Activated T-cell treated with anti-CD3 and anti-CD28 coated beads, Interleukin-2, amount 50 U/mL, for 4 hours (primary cell): ENCODE data around the gene CCL20. TPM values are rescaled to one million over a fixed set of nuclear protein-coding genes. Genes with fewer than 3 reads are reported as not detected.

Source experiments
- ATAC-seq, 2 donors: fragments of 200-7000 bp; cut with Tn5 transposase; one replicate each; pipeline ENCODE4 v1.10.0; 2021
- DNase-seq: peaks from one replicate; pipeline ENCODE4 v3.0.0-alpha.2; 2020
- H3K27me3 Mint-ChIP-seq: one replicate; pipeline ENCODE4 v1.8.0; 2021; ENCODE audit warnings: low read depth, mixed read lengths
- H3K36me3 Mint-ChIP-seq: one replicate; pipeline ENCODE4 v1.8.0; 2022; ENCODE audit warnings: mixed read lengths; ENCODE audit not compliant: insufficient read depth
- H3K4me1 Mint-ChIP-seq: one replicate; pipeline ENCODE4 v1.8.0; 2021; ENCODE audit warnings: low read depth, mixed read lengths
- H3K4me3 Mint-ChIP-seq: one replicate; pipeline ENCODE4 v1.8.0; 2021; ENCODE audit warnings: mild to moderate bottlenecking, moderate library complexity, mixed read lengths
- H3K9me3 Mint-ChIP-seq: one replicate; pipeline ENCODE4 v1.8.0; 2021; ENCODE audit warnings: mixed read lengths
- total RNA-seq, 3 donors: library from RNA; stranded (reverse); gene quantifications; one replicate each; pipeline ENCODE4 v1.2.1, GENCODE V29; 2021

The CCL20 gene
- total RNA-seq, 3 donors from 2014 or later: 23.1 to 141 (median 105) TPM

GRCh38 chr2:227817850-227818674, 4.4 kb downstream of the CCL20 start:
- H3K27me3 Mint-ChIP-seq: no peaks in the 10 kb centered on the region

GRCh38 chr2:227818675-227819397, 5.2 kb downstream of the CCL20 start:
- no peaks in the 10 kb centered on the region for H3K27me3 Mint-ChIP-seq
- no peak for DNase-seq

More at GRCh38 chr2:227817850-227818674, 4.4 kb downstream of the CCL20 start:
- H3K36me3 Mint-ChIP-seq: peaks cover 3% of the 10 kb centered on the region
- peak overlapping the region; percentile 64 for H3K4me3 Mint-ChIP-seq
- peaks cover 5% of the 10 kb centered on the region for H3K9me3 Mint-ChIP-seq
- H3K4me1 Mint-ChIP-seq: peaks cover 24% of the 10 kb centered on the region
- ATAC-seq: peak; percentile 80 to 83
- DNase-seq: peak; percentile 55

GRCh38 chr2:227819398-227819697, 5.7 kb downstream of the CCL20 start:
- no peaks in the 10 kb centered on the region for H3K27me3 Mint-ChIP-seq
- H3K4me1 Mint-ChIP-seq: peaks cover 23% of the 10 kb centered on the region
- H3K9me3 Mint-ChIP-seq: peaks cover 5% of the 10 kb centered on the region
- ATAC-seq (no peak), DNase-seq (no peak)
- H3K36me3 Mint-ChIP-seq: no peaks in the 10 kb centered on the region
- H3K4me3 Mint-ChIP-seq: no peak overlapping the region

More at GRCh38 chr2:227818675-227819397, 5.2 kb downstream of the CCL20 start:
- Mint-ChIP-seq H3K9me3 (peaks cover 5% of the 10 kb centered on the region), H3K4me1 (peaks cover 23% of the 10 kb centered on the region), H3K36me3 (peaks cover 2% of the 10 kb centered on the region), H3K4me3 (peak overlapping the region; percentile 9)
- ATAC-seq: peak; percentile 13 to 35

GRCh38 chr2:227821043-227821942, 7.7 kb downstream of the CCL20 start:
- DNase-seq (no peak), ATAC-seq (no peak)
- H3K4me1 Mint-ChIP-seq: peaks cover 27% of the 10 kb centered on the region
- peaks cover 5% of the 10 kb centered on the region for H3K9me3 Mint-ChIP-seq
- H3K36me3 Mint-ChIP-seq: no peaks in the 10 kb centered on the region
- no peaks in the 10 kb centered on the region for H3K27me3 Mint-ChIP-seq
- no peak overlapping the region for H3K4me3 Mint-ChIP-seq

- peaks cover 26% of the 10 kb centered on the region for H3K4me1 Mint-ChIP-seq
- H3K27me3 Mint-ChIP-seq: no peaks in the 10 kb centered on the region
- no peak for ATAC-seq
- DNase-seq: no peak
- H3K9me3 Mint-ChIP-seq: peaks cover 5% of the 10 kb centered on the region
- no peak overlapping the region for H3K4me3 Mint-ChIP-seq
- no peaks in the 10 kb centered on the region for H3K36me3 Mint-ChIP-seq
Measured at GRCh38 chr2:227822416-227823003, 8.9 kb downstream of the CCL20 start.

GRCh38 chr2:227823922-227824321, 10.3 kb downstream of the CCL20 start:
- peaks cover 13% of the 10 kb centered on the region for H3K4me1 Mint-ChIP-seq
- no peaks in the 10 kb centered on the region for H3K27me3 Mint-ChIP-seq
- no peak overlapping the region for H3K4me3 Mint-ChIP-seq
- H3K36me3 Mint-ChIP-seq: no peaks in the 10 kb centered on the region
- H3K9me3 Mint-ChIP-seq: peaks cover 5% of the 10 kb centered on the region
- ATAC-seq (no peak), DNase-seq (no peak)

GRCh38 chr2:227824711-227825110, 11.1 kb downstream of the CCL20 start:
- no peaks in the 10 kb centered on the region for H3K36me3 Mint-ChIP-seq
- no peak for ATAC-seq
- peaks cover 11% of the 10 kb centered on the region for H3K4me1 Mint-ChIP-seq
- H3K27me3 Mint-ChIP-seq: no peaks in the 10 kb centered on the region
- no peak overlapping the region for H3K4me3 Mint-ChIP-seq
- peaks cover 5% of the 10 kb centered on the region for H3K9me3 Mint-ChIP-seq
- DNase-seq: no peak

- Mint-ChIP-seq H3K9me3 (no peaks in the 10 kb centered on the region), H3K36me3 (no peaks in the 10 kb centered on the region), H3K4me3 (no peak overlapping the region), H3K4me1 (peaks cover 6% of the 10 kb centered on the region), H3K27me3 (no peaks in the 10 kb centered on the region)
- DNase-seq (no peak), ATAC-seq (peak in 1 of 2 donors; percentile 25)
Measured at GRCh38 chr2:227826019-227826521, 12.4 kb downstream of the CCL20 start.

GRCh38 chr2:227826563-227826962, 12.9 kb downstream of the CCL20 start:
- ATAC-seq: no peak
- Mint-ChIP-seq H3K36me3 (no peaks in the 10 kb centered on the region), H3K9me3 (no peaks in the 10 kb centered on the region), H3K4me3 (no peak overlapping the region), H3K27me3 (no peaks in the 10 kb centered on the region), H3K4me1 (peaks cover 6% of the 10 kb centered on the region)
- DNase-seq: no peak

- no peak for DNase-seq
- Mint-ChIP-seq H3K4me3 (no peak overlapping the region), H3K9me3 (no peaks in the 10 kb centered on the region), H3K4me1 (peaks cover 6% of the 10 kb centered on the region), H3K27me3 (no peaks in the 10 kb centered on the region), H3K36me3 (no peaks in the 10 kb centered on the region)
- ATAC-seq: no peak
Measured at GRCh38 chr2:227827143-227827542, 13.5 kb downstream of the CCL20 start.

- no peak for ATAC-seq
- Mint-ChIP-seq H3K36me3 (no peaks in the 10 kb centered on the region), H3K4me1 (peaks cover 6% of the 10 kb centered on the region), H3K4me3 (no peak overlapping the region), H3K9me3 (no peaks in the 10 kb centered on the region), H3K27me3 (no peaks in the 10 kb centered on the region)
- no peak for DNase-seq
Measured at GRCh38 chr2:227828477-227828912, 14.9 kb downstream of the CCL20 start.

- Mint-ChIP-seq H3K4me1 (peaks cover 6% of the 10 kb centered on the region), H3K27me3 (no peaks in the 10 kb centered on the region), H3K4me3 (no peak overlapping the region), H3K9me3 (no peaks in the 10 kb centered on the region), H3K36me3 (no peaks in the 10 kb centered on the region)
- DNase-seq (no peak), ATAC-seq (no peak)
Measured at GRCh38 chr2:227829337-227829736, 15.7 kb downstream of the CCL20 start.

GRCh38 chr2:227834423-227834822, 20.8 kb downstream of the CCL20 start:
- Mint-ChIP-seq H3K27me3 (no peaks in the 10 kb centered on the region), H3K9me3 (peaks cover 3% of the 10 kb centered on the region), H3K4me1 (no peaks in the 10 kb centered on the region), H3K4me3 (no peak overlapping the region), H3K36me3 (no peaks in the 10 kb centered on the region)
- ATAC-seq (no peak), DNase-seq (no peak)
